Measurements from ENCODE around the gene OR5M11. TPM values are rescaled to one million over a fixed set of nuclear protein-coding genes. Genes with fewer than 3 reads are reported as not detected.

OR5M11 gene
- total and polyA plus RNA-seq, 2 donors (not counting 3 experiments of a cell fraction or from before 2014, with no cell fraction given): not detected

GRCh38 chr11:56497010-56497409, 46.0 kb downstream of the OR5M11 start:
- H4K20me1 ChIP-seq (replicated peaks; ENCODE audit: control insufficient read depth, extremely low read depth, insufficient read depth, low read length): no peaks in the 10 kb centered on the region
- no peak overlapping the region for H3K4me2 ChIP-seq (ENCODE audit: insufficient read depth, low read length)
- no peak overlapping the region for H2AFZ ChIP-seq (ENCODE audit: low read depth, low read length)
- no peaks in the 10 kb centered on the region for H3K27me3 ChIP-seq (ENCODE audit: control insufficient read depth in 2 of 2, insufficient read depth in 2 of 2, low read length in 2 of 2)
- intact Hi-C loops (cut with micrococcal nuclease) (no loop called here), dilution Hi-C loops (cut with MboI; ENCODE audit: extremely low pct_ligation_motif_present, low sequenced_read_pairs) (no loop called here)
- no peaks in the 10 kb centered on the region for H3K4me1 ChIP-seq (ENCODE audit: control insufficient read depth, extremely low read depth, insufficient read depth, low read length)
- TF ChIP-seq MAX (IDR thresholded peaks at IDR 0.05; ENCODE audit: insufficient read depth, insufficient read length) (no peak), POLR2A (IDR thresholded peaks at IDR 0.05; ENCODE audit: low read depth, low read length) (no peak), MYC (IDR thresholded peaks at IDR 0.05; ENCODE audit: low read depth, low read length) (no peak), EZH2 (IDR thresholded peaks at IDR 0.05; ENCODE audit: borderline replicate concordance, low read depth, low read length, severe bottlenecking) (no peak), JUN (IDR thresholded peaks at IDR 0.05; ENCODE audit: borderline replicate concordance, insufficient read depth, insufficient read length, low read depth) (no peak), FOS (IDR thresholded peaks at IDR 0.05; ENCODE audit: borderline replicate concordance, insufficient read depth, low read length) (no peak), GATA2 (IDR thresholded peaks at IDR 0.05; ENCODE audit: insufficient read depth, insufficient read length, low read depth, low read length) (no peak), CTCF (IDR thresholded peaks at IDR 0.05; ENCODE audit: extremely low read depth in 1 of 2, insufficient read depth in 1 of 2, low read depth in 1 of 2, low read length in 2 of 2) (no peak), POLR2AphosphoS5 (IDR thresholded peaks at IDR 0.05; ENCODE audit: insufficient read depth, low read depth, low read length) (no peak)
- H3K36me3 ChIP-seq (ENCODE audit: control insufficient read depth in 2 of 2, extremely low read depth in 1 of 2, insufficient read depth in 2 of 2, low read length in 2 of 2): no peaks in the 10 kb centered on the region
- no peak overlapping the region for H3K27ac ChIP-seq (ENCODE audit: insufficient read depth, low read depth, low read length)
- no TSS peak for BruUV-seq (replicated peaks)
- H3K4me3 ChIP-seq (replicated peaks in 1 of 3; ENCODE audit: insufficient read depth in 1 of 3, low read depth in 1 of 3, low read length in 3 of 3): no peak overlapping the region
- FAIRE-seq: no peak
- no peak for DNase-seq (ENCODE audit: low read depth, low spot score)
- no peak overlapping the region for H3K9ac ChIP-seq (replicated peaks; ENCODE audit: extremely low read depth, insufficient read depth, low read length)
- CTCF ChIA-PET: no interaction called here
- no peaks in the 10 kb centered on the region for H3K79me2 ChIP-seq (ENCODE audit: control insufficient read depth, insufficient read depth, low read length)
- no peaks in the 10 kb centered on the region for H3K9me1 ChIP-seq (replicated peaks; ENCODE audit: control insufficient read depth, extremely low read depth, insufficient read depth, low read length)
- H3K9me3 ChIP-seq (replicated peaks; ENCODE audit: control insufficient read depth, insufficient read depth, low read length): peaks cover 5% of the 10 kb centered on the region
- POLR2A ChIA-PET: no interaction called here

Data from endothelial cell of umbilical vein (primary cell).